IMR-90 (cell line): Measurements from ENCODE around the gene ZFR2.

Experiments
- BHLHE40 ChIP-seq: fragments of 150-350 bp; IDR thresholded peaks from 2 replicates; pipeline ENCODE4 v1.6.1; 2016; ENCODE audit warnings: mild to moderate bottlenecking, low read depth, low read length
- CEBPB ChIP-seq: IDR thresholded peaks from 2 replicates; pipeline ENCODE4 v1.6.1; 2012; ENCODE audit warnings: low read depth, low read length, improper control_type of control experiment
- CTCF ChIP-seq: conservative IDR thresholded peaks from 2 replicates; pipeline ENCODE4 v1.5.1; 2012; ENCODE audit warnings: mild to moderate bottlenecking, low read depth, low read length, improper control_type of control experiment
- ELK1 ChIP-seq: fragments of 150-350 bp; IDR thresholded peaks from 2 replicates; pipeline ENCODE4 v1.6.1; 2016; ENCODE audit warnings: low read depth, mild to moderate bottlenecking, low read length, moderate library complexity, borderline replicate concordance
- FOS ChIP-seq: fragments of 150-350 bp; IDR thresholded peaks from 2 replicates; pipeline ENCODE4 v1.6.1; 2016; ENCODE audit warnings: low read depth, low read length
- MAFK ChIP-seq: IDR thresholded peaks from 2 replicates; pipeline ENCODE4 v1.6.1; 2012; ENCODE audit warnings: low read depth, low read length, improper control_type of control experiment
- MXI1 ChIP-seq: IDR thresholded peaks from 2 replicates; pipeline ENCODE4 v1.6.1; 2012; ENCODE audit warnings: low read depth, mild to moderate bottlenecking, low read length, moderate library complexity, borderline replicate concordance
- POLR2A ChIP-seq: IDR thresholded peaks from 2 replicates; pipeline ENCODE4 v1.6.1; 2012; ENCODE audit warnings: mild to moderate bottlenecking, low read depth, low read length
- RAD21 ChIP-seq: IDR thresholded peaks from 2 replicates; pipeline ENCODE4 v1.6.1; 2012; ENCODE audit warnings: low read length, improper control_type of control experiment
- RFX5 ChIP-seq: IDR thresholded peaks from 2 replicates; pipeline ENCODE4 v1.8.0; 2012; ENCODE audit warnings: low read depth, mild to moderate bottlenecking, low read length, moderate library complexity

- no peak for TF ChIP-seq POLR2A
- no peak for TF ChIP-seq CTCF
- no peak for TF ChIP-seq RAD21
- no peak for TF ChIP-seq BHLHE40
- TF ChIP-seq ELK1 = no peak
- no peak for TF ChIP-seq MXI1
- TF ChIP-seq CEBPB = no peak
- no peak for TF ChIP-seq FOS
- no peak for TF ChIP-seq RFX5
- TF ChIP-seq MAFK = no peak
Observed at GRCh38 chr19:3792114-3792513, 76.7 kb downstream of the ZFR2 start.
